OCI-LY3 (cell line): Measurements from ENCODE around the gene PRR12.

ENCODE experiments used
- H2AFZ ChIP-seq: fragments of 200-600, 300-600 bp; shearing (Covaris generic); 2 replicates; pipeline ENCODE4 v1.6.0; 2014; ENCODE audit warnings: antibody characterized with exemption, low read depth, low read length
- H3K27ac ChIP-seq: fragments of 200-600, 300-600 bp; sonication (generic); 2 replicates; pipeline ENCODE4 v1.5.1; 2014; ENCODE audit warnings: mild to moderate bottlenecking, low read length, moderate library complexity, mixed read lengths
- H3K27me3 ChIP-seq: fragments of 200-600, 300-600 bp; sonication (generic); 2 replicates; pipeline ENCODE4 v1.6.1; 2014; ENCODE audit warnings: low read depth, low read length, mixed read lengths
- H3K36me3 ChIP-seq: fragments of 200-600, 300-600 bp; sonication (generic); replicated peaks from 2 replicates; pipeline ENCODE3; 2014; ENCODE audit warnings: low read depth, low read length, mixed read lengths
- H3K4me1 ChIP-seq: fragments of 300-600, 200-600 bp; sonication (generic); 2 replicates; pipeline ENCODE4 v1.6.1; 2014; ENCODE audit warnings: low read length, mixed read lengths
- H3K4me2 ChIP-seq: fragments of 200-600, 300-600 bp; sonication (generic); 2 replicates; pipeline ENCODE4 v1.6.1; 2014; ENCODE audit warnings: low read length, mixed read lengths
- H3K4me3 ChIP-seq: fragments of 300-600, 200-600 bp; sonication (generic); 2 replicates; pipeline ENCODE4 v1.5.1; 2014; ENCODE audit warnings: antibody characterized with exemption, mild to moderate bottlenecking, low read length, moderate library complexity
- H3K79me2 ChIP-seq: fragments of 300-600, 200-600 bp; shearing (Covaris generic); 2 replicates; pipeline ENCODE4 v1.6.1; 2014; ENCODE audit warnings: mild to moderate bottlenecking, low read length, mixed read lengths
- H3K9ac ChIP-seq: fragments of 300-600, 200-600 bp; shearing (Covaris generic); 2 replicates; pipeline ENCODE4 v1.6.0; 2014; ENCODE audit warnings: mild to moderate bottlenecking, low read length, moderate library complexity
- H3K9me3 ChIP-seq: fragments of 200-600, 300-600 bp; shearing (Covaris generic); 2 replicates; pipeline ENCODE4 v1.6.1; 2014; ENCODE audit warnings: low read length, mixed read lengths; ENCODE audit not compliant: insufficient read depth
- H4K20me1 ChIP-seq: fragments of 200-600, 300-600 bp; sonication (generic); 2 replicates; pipeline ENCODE4 v1.6.1; 2016; ENCODE audit warnings: low read length, mixed read lengths; ENCODE audit not compliant: insufficient read depth
- EZH2phosphoT487 ChIP-seq: fragments of 200-600 bp; shearing (Covaris generic); IDR thresholded peaks from 2 replicates; pipeline ENCODE4 v1.6.1; 2018; ENCODE audit warnings: antibody characterized with exemption, mixed run types, low read depth
- TF ChIP-seq, protein P1 (sequence below): fragments of 200-600, 300-600 bp; sonication (generic); IDR thresholded peaks from 2 replicates; pipeline ENCODE4 v1.5.1; 2014; ENCODE audit warnings: antibody characterized with exemption, low read length, low read depth

PRR12 gene

DNA sequence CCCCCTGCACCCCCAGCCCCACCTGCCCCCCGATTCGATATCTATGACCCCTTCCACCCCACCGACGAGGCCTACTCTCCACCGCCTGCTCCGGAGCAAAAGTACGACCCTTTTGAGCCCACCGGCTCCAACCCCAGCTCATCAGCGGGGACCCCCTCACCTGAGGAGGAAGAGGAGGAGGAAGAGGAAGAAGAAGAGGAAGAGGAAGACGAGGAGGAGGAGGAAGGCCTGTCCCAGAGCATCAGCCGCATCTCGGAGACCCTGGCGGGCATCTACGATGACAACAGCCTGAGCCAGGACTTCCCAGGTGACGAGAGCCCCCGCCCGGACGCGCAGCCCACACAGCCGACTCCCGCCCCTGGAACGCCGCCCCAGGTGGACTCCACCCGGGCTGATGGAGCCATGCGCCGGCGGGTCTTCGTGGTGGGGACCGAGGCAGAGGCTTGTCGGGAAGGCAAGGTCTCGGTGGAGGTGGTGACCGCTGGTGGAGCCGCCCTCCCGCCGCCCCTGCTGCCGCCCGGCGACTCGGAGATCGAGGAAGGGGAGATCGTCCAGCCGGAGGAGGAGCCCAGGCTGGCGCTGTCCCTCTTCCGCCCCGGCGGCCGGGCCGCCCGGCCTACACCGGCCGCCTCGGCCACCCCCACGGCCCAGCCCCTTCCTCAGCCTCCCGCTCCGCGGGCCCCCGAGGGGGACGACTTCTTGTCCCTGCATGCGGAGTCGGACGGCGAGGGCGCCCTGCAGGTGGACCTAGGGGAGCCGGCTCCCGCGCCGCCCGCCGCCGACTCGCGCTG lies 60.2 kb downstream of the PRR12 start:
- H3K36me3 ChIP-seq: peaks cover 59% of the 10 kb centered on the region
- H3K27ac ChIP-seq: no peak overlapping the region
- 0 out of 2 replicates have a peak, but pooled peaks cover 8% of the 10 kb centered on the region for H4K20me1 ChIP-seq

GRCh38 chr19:49651820-49652550 lies 61.0 kb downstream of the PRR12 start:
- Histone ChIP-seq H3K79me2 (peaks cover 10% of the 10 kb centered on the region; the same call in 1 of the 2 replicates), H3K4me1 (no peaks in the 10 kb centered on the region), H3K9me3 (no peaks in the 10 kb centered on the region), H3K27ac (no peak overlapping the region), H3K36me3 (peaks cover 61% of the 10 kb centered on the region), H2AFZ (no peak overlapping the region), H4K20me1 (0 out of 2 replicates have a peak, but pooled peaks cover 8% of the 10 kb centered on the region), H3K27me3 (no peaks in the 10 kb centered on the region), H3K9ac (no peak overlapping the region), H3K4me2 (no peak overlapping the region), H3K4me3 (no peak overlapping the region)
- TF ChIP-seq EZH2phosphoT487: no peak
- TF ChIP-seq, protein P1, sequence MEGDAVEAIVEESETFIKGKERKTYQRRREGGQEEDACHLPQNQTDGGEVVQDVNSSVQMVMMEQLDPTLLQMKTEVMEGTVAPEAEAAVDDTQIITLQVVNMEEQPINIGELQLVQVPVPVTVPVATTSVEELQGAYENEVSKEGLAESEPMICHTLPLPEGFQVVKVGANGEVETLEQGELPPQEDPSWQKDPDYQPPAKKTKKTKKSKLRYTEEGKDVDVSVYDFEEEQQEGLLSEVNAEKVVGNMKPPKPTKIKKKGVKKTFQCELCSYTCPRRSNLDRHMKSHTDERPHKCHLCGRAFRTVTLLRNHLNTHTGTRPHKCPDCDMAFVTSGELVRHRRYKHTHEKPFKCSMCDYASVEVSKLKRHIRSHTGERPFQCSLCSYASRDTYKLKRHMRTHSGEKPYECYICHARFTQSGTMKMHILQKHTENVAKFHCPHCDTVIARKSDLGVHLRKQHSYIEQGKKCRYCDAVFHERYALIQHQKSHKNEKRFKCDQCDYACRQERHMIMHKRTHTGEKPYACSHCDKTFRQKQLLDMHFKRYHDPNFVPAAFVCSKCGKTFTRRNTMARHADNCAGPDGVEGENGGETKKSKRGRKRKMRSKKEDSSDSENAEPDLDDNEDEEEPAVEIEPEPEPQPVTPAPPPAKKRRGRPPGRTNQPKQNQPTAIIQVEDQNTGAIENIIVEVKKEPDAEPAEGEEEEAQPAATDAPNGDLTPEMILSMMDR: no peak

More for the DNA sequence above, 60.2 kb downstream of the PRR12 start:
- Histone ChIP-seq H3K4me2 (no peak overlapping the region), H2AFZ (no peak overlapping the region), H3K4me1 (no peaks in the 10 kb centered on the region), H3K9ac (no peak overlapping the region), H3K9me3 (no peaks in the 10 kb centered on the region), H3K4me3 (no peak overlapping the region), H3K79me2 (peaks cover 17% of the 10 kb centered on the region; the same call in 1 of the 2 replicates), H3K27me3 (no peaks in the 10 kb centered on the region)
- TF ChIP-seq, protein P1: no peak
- no peak for TF ChIP-seq EZH2phosphoT487

DNA sequence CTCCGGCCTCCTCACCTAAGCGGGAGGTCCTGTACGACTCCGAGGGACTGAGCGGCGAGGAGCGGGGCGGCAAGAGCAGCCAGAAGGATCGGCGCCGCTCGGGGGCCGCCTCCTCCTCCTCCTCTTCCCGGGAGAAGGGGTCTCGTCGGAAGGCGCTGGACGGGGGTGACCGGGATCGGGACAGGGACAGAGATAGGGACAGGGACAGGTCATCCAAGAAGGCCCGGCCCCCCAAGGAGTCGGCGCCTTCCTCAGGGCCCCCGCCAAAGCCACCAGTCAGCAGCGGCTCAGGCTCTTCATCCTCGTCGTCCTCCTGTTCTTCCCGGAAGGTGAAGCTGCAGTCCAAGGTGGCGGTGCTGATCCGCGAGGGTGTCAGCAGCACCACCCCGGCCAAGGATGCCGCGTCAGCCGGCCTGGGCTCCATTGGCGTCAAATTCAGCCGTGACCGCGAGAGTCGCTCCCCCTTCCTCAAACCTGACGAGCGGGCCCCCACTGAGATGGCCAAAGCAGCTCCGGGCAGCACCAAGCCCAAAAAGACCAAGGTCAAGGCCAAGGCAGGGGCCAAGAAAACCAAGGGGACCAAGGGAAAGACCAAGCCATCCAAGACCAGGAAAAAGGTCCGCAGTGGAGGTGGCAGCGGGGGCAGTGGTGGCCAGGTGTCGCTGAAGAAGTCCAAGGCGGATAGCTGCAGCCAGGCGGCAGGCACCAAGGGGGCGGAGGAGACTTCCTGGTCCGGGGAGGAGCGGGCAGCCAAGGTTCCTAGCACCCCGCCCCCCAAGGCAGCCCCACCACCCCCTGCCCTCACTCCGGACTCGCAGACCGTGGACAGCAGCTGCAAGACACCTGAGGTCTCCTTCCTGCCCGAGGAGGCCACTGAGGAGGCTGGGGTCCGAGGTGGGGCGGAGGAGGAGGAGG lies 61.8 kb downstream of the PRR12 start:
- Histone ChIP-seq H2AFZ (no peak overlapping the region), H3K4me2 (no peak overlapping the region), H3K9ac (no peak overlapping the region), H3K27me3 (no peaks in the 10 kb centered on the region), H3K36me3 (peaks cover 62% of the 10 kb centered on the region), H3K9me3 (no peaks in the 10 kb centered on the region), H4K20me1 (0 out of 2 replicates have a peak, but pooled peaks cover 8% of the 10 kb centered on the region), H3K79me2 (peaks cover 4% of the 10 kb centered on the region; the same call in 1 of the 2 replicates), H3K27ac (no peak overlapping the region), H3K4me3 (no peak overlapping the region), H3K4me1 (no peaks in the 10 kb centered on the region)
- TF ChIP-seq EZH2phosphoT487: no peak
- TF ChIP-seq, protein P1: no peak
